ENCODE results near the gene MAP4K2.
A peak's percentile ranks its signal among the peaks of the same experiment; 100 is the strongest.

The MAP4K2 gene

GRCh38 chr11:64754124-64754918 lies 48.7 kb downstream of the MAP4K2 start:
- DNase-seq (ENCODE audit: low spot score): no peak

DNA sequence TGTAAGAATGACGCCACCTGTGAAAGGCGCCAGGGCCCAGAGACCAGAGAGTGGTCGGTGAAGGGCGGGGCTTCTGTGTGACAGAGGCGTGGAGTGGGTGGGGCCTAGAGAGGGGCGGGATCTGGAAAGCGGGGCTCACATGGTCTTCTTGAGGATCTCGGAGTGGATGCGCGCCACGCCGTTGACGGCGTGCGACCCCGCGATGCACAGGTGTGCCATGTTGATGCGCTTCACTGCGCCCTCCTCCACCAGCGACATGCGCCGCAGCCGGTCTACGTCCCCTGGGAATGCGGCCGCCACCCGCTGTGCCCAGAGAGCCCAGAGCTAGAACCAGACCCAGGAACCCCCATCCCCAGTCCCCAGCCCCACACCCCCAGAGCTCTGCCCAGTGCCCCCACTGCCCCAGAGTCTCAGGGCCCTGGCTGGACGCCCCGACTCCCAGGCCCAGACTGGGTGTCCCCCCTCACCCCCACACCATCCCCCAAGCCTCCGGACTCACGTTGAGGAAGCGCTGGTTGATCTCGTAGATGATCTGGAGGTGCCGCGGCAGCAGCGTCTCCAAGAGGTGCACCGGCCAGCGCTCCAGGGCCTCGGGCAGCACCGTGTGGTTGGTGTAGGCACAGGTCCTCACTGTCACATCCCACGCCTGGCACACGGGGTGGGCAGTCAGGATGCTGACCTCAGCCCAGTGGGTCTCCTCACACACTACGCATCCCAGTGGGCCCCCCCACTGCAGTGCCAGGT lies 49.5 kb downstream of the MAP4K2 start:
- DNase-seq (ENCODE audit: low spot score): no peak

DNA sequence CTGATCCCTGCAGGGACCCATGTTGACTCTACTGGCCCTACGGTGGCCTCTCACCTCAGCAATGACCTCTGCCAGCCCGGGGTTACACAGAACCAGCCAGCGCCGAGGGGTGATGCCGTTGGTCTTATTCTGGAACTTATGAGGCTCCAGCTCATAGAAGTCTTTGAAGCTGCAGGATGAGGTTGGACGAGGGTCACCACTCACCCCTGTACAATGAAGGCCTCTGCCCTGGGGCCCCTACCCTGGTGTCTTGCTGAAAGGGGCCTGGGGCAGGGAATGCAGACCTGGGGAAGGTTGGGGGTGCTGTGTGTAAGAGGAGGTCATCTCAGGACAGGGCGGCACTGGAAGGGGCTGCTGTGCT lies 50.0 kb downstream of the MAP4K2 start:
- DNase-seq (ENCODE audit: low spot score): no peak

- no peak for DNase-seq (ENCODE audit: low spot score)
Measured at GRCh38 chr11:64752175-64752970, 50.6 kb downstream of the MAP4K2 start.

GRCh38 chr11:64751580-64751979 lies 51.4 kb downstream of the MAP4K2 start:
- no peak for DNase-seq (ENCODE audit: low spot score)

- no peak for DNase-seq (ENCODE audit: low spot score)
Measured at GRCh38 chr11:64751136-64751535, 51.9 kb downstream of the MAP4K2 start.

DNA sequence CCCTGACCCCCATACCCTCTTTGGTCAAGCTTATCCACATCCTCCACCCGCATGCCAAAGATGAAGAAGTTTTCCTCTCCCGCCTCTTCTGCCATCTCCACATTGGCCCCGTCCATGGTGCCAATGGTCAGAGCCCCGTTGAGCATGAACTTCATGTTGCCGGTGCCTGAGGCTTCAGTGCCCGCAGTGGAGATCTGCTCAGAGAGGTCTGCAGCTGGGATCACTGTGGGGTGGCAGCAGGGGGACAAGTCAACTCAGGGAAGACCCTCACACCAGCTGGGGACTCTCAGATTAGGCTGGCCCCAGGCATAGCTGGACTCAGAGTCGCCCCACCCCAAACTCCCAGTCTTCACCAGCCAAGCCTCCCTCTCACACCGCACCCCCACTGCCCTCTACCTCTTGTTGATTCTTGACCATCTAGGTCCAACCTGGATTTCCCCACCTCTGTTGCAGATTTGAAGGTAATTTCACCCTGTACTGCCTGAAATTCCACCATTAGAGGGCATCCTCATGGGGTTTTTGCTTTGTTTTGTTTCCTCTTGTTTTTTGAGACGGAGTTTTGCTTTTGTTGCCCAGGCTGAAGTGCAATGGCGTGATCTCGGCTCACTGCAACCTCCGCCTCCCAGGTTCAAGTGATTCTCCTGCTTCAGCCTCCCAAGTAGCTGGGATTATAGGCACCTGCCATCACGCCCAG lies 52.5 kb downstream of the MAP4K2 start:
- no peak for DNase-seq (ENCODE audit: low spot score)

DNA sequence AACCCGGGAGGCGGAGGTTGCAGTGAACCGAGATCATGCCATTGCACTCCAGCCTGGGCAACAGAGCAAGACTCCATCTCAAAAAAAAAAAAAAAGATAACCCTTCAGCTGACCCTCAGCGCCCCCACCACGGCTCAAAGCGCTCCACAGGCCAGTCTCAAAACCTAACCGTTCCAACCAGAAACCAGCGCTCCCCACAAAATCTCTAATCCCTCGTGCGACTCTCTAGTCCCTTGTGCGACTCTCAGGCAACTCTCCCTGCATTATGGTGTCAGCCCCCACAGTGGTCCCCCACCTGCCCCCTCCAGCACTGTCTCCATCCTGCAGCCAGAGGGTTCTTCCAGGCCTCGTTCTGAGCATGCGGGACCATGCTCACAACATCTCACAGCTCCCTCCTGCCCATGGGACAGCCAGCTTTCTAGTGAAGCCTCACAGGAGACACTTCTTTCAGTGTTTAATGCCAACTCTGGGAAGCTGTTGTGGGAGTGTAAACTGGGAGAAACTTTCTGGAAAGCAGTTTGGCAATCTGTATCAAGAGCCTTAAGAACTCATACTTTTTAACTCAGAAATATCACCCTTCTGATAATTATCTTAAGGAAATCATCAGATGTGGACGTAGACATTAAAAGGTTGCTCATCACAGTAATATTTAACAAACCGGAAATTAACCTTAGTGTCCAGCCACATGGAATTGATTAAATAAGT lies 54.9 kb downstream of the MAP4K2 start:
- DNase-seq (ENCODE audit: low spot score): no peak

DNA sequence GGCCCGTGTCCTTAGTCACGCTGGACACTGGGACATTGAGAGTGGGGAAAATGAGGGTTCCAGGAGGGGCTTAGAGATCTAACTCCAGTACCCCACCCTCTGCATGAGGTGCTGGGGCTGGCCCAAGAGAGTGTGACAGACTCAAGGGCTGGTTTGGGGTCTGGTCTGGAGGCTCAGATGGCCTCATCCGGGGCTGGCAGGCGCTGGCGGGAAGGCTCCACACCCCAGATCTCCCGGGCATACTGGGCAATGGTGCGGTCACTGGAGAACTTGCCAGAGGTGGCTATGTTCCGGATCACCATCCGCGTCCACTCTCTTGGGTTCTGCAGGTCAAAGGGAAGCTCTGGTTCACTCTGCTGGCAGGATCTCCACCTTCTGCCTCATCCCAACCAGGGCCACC lies 56.5 kb downstream of the MAP4K2 start:
- DNase-seq (ENCODE audit: low spot score): no peak

- peak; percentile 64 for DNase-seq (ENCODE audit: low spot score)
Measured at GRCh38 chr11:64745521-64746328, 57.3 kb downstream of the MAP4K2 start.

DNA sequence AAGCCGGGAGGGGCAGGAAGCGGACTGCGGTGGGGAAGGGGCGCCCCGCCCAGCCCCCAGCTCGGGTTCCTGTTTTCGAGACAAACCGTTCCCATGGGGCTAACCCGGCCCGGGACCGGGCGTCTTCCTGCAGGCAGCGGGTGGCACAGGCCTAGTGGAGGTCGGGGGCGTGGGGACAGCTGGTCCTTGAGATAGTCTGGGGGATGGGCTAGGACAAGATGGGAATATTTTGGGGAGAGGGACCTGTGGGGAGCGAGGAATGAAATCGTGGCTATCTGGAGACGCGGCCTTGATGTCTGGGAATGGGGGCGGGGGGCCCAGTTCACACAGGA lies 57.9 kb downstream of the MAP4K2 start:
- DNase-seq (ENCODE audit: low spot score): no peak

DNA sequence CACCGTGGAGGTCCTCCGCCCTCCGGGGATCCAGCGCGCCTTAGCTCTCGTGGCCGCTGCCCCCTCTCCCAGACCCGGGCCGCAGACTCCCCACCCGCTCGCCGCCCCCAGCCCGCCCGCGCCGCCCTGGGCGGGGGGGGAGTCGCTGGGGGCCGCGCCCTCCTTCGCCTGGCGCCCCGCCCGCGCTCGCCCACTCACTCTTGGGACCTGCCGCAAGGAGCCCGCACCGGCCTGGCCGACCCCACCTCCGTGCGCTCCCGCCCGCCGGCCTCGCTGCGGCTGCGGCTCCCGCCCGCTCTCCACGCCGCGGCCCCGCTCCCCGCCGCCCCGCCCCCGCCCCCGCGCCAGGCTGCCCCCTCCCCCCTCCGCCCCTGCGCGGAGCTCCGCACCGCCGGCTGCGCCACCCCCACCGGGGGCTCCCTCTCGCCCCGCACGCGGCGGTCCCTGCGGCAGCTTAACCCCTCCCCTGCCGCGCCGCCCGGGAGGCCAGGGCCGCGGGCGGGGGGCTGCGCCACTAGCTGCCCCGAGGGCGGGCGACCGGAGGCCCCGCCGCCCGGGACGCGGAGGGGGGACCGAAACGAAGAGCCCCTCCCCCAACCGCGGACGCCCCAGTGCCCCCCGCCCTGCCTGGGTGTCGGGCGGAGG lies 58.3 kb downstream of the MAP4K2 start:
- no peak for DNase-seq (ENCODE audit: low spot score)

DNA sequence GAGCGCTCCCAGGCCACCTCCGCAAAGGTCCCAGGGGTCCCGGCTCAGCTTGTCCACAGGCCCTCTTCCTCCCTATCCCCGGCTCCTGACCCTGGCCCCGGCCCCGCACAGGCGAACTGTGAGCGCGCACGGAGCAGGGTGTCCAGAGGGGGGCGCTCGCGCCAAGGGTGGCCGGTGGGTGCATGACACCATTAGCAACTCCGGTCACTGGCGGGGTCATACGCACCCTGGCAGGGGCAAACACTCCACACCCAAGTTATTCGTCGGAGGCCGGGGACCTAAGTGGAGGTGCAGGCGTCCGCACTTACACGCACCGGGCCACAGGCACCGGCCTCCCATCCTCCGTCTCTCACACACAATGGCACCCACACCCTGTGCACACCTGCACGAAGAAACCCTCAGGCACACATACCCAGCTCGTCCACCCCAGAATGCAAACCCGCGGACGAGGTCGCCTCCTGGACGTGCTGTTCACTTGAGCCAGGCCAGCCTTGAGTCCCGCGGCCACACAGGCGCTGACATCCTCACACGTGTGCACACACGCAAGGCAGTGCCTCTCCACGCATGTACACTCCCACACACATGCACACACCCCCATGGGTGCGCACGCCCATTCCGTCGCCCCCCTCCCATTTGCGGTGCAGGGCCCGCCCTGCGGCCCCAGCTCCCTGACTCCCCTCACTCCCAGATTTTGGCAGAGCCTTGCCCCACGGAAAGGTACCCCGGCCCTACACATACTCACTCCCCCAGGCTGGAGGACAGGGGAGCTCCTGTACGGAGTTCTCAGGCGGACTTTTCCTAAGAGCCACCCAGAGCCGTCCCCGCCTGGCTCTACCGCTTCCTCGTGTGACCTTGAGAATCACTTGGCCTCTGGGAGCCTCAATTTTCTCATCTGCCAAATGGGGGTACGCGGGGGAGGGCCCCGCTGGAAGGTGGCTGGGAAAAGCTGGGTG lies 59.1 kb downstream of the MAP4K2 start, which contains the start of gene RASGRP2:
Gene RASGRP2, minus strand, starts transcription at position 552 of the 953 bp plus-strand sequence. CDS start 1,276 bp downstream, outside the sequence.
- DNase-seq (ENCODE audit: low spot score): no peak

DNA sequence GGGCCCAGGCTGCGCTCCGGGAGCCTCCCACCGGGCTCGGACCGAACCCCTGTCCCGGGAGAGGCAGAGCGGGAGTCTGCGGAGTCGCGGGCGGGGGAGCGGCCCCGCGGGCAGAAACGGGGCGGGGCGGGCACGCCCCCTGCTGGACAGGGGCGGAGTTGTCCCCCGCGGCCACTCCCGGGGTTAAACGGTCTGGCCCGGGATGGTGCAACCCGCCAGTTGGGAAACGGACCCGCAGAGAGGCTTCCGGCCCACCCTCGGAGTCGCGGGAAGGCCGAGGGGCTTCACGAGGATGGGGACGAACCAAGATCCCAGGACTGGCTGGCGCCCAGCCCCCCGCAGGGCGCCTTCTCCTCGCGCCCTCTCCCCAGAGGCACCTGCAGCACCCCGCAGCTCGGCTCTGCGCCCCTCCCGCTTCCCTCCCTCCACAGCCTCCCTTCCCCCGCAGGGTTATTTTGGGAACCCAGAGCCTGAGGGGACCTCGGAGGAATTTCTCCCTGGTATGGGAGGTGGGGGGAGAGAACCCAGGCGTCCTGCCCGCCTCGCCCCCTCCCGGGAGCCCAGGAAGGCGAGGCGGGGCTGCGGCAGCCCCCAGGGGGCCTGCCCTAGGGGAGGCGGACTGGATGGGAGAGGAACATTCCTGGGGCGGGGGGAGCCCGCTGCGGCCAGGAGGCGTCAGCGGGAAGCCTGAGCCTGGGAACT lies 60.0 kb downstream of the MAP4K2 start:
- DNase-seq (ENCODE audit: low spot score): no peak

GRCh38 chr11:64742087-64742888 lies 60.7 kb downstream of the MAP4K2 start:
- DNase-seq (ENCODE audit: low spot score): no peak

DNA sequence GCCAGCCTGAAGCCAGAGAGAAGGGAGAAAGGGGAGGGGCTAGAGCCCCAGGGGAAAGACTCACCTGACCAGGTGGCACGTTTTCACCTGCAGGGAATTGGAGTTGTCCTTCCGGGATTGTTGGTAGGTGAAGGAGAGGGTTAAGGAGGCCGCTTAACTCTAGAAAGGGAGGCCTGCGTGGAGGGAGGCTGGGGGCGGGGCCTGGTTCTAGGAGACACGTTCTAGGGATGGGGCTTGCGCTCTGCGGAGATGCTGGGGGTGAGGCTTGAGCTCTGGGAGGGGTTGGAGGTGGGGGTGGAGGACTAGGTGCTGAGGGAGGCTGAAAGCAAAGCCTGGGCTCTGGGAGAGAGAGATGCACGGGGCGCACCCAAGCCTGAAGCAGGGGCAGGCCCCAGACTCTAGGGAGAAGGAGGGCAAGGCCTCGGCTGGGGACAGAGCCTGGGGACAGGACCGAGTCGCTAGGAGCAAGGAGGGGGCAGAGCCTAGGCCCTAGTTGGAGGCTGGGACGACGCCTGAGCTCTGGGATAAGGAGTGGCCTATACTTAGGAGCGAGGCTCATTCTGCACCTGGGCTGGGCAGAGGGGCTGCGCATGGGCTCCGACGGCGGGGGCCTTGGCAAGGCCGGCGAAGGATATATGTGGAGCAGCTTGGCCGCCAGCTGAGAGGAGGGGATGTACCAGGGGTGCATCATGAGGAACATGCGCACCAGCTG lies 61.5 kb downstream of the MAP4K2 start:
- no peak for DNase-seq (ENCODE audit: low spot score)

DNA sequence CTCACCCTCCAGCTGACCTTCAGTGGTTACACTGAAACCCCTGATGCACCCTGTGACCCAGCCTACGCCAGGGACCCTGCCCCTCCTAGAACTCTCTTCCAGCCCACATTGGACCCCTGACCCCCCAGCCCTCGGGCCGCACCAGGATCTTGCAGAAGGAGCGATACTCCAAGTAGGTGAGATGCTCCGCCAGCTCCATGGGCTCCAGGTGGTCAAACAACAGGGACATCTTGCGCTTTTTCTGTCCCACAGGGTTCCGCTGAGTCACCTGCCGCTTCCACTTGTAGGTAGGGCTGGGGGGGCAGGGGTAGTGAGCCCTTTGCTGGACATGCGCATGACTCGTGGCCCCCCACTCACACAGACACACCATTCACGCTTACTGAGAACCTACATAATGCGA lies 63.1 kb downstream of the MAP4K2 start:
- no peak for DNase-seq (ENCODE audit: low spot score)

Measured in cerebellar cortex (tissue), 1 donor.